SK-N-SH (cell line): Measurements from ENCODE around the gene ZSWIM8. TPM values are rescaled to one million over a fixed set of nuclear protein-coding genes. Genes with fewer than 3 reads are reported as not detected.

Experiments used
- CTCF ChIA-PET: fragments of 300-600, 350-600 bp; formaldehyde crosslinking; extraction: SDS; loops from one replicate; lab custom pipeline; 2021; lab: Yijun Ruan, JAX
- POLR2A ChIA-PET: fragments of 350-600 bp; sonication (Branson Sonifier 250); formaldehyde crosslinking; extraction: SDS; loops from one replicate; lab custom pipeline; 2020; ENCODE audit warnings: antibody characterized with exemption, inconsistent platforms; lab: Yijun Ruan, JAX
- DNase-seq: peaks from one replicate; pipeline ENCODE4 v3.0.0; 2012
- H2AFZ ChIP-seq: fragments of 200-600 bp; sonication (generic); 2 replicates; pipeline ENCODE4 v1.8.1; 2016; ENCODE audit warnings: antibody characterized with exemption, mild to moderate bottlenecking, low read depth
- H3F3A ChIP-seq: fragments of 200-600 bp; sonication (generic); replicated peaks from 2 replicates; pipeline ENCODE3; 2016; ENCODE audit warnings: antibody characterized with exemption, mild to moderate bottlenecking; ENCODE audit not compliant: insufficient read depth
- H3K27ac ChIP-seq, 2 experiments: fragments of 200-500 bp in 1 of 2; fragments of 200-600 bp in 1 of 2; sonication (Bioruptor generic) in 1 of 2; sonication (generic), shearing (Covaris generic) in 1 of 2; 2 replicates each; pipeline versions ENCODE4 v1.5.1 to v1.6.1; 2014 to 2016; ENCODE audit warnings: low read depth in 2 of 2, inconsistent platforms in 1 of 2, low read length in 1 of 2, mild to moderate bottlenecking in 1 of 2, mixed read lengths in 1 of 2
- H3K27me3 ChIP-seq: fragments of 200-600 bp; sonication (generic), shearing (Covaris generic); 2 replicates; pipeline ENCODE4 v1.6.1; 2016; ENCODE audit warnings: mixed run types; ENCODE audit not compliant: insufficient read depth
- H3K36me3 ChIP-seq, 2 experiments: fragments of 200-500 bp in 1 of 2; fragments of 200-600 bp in 1 of 2; sonication (Bioruptor generic) in 1 of 2; sonication (generic) in 1 of 2; replicated peaks in 1 of 2; 2 replicates each; pipeline versions ENCODE3 to v1.5.1; 2014 to 2016; ENCODE audit warnings: low read length in 1 of 2, mild to moderate bottlenecking in 1 of 2; ENCODE audit not compliant: insufficient read depth in 2 of 2, control insufficient read depth in 1 of 2
- H3K4me1 ChIP-seq, 2 experiments: fragments of 200-500 bp in 1 of 2; fragments of 200-600 bp in 1 of 2; sonication (Bioruptor generic) in 1 of 2; sonication (generic), shearing (Covaris generic) in 1 of 2; 2 replicates each; pipeline versions ENCODE4 v1.5.1 to v1.6.1; 2014 to 2016; ENCODE audit warnings: low read depth in 1 of 2, low read length in 1 of 2, mixed run types in 1 of 2; ENCODE audit not compliant: insufficient read depth in 2 of 2, control insufficient read depth in 1 of 2
- H3K4me2 ChIP-seq: fragments of 200-600 bp; sonication (generic), shearing (Covaris generic); 2 replicates; pipeline ENCODE4 v1.6.1; 2017; ENCODE audit warnings: mixed run types
- H3K4me3 ChIP-seq, 2 experiments: fragments of 200-500 bp in 1 of 2; fragments of 200-600 bp in 1 of 2; sonication (Bioruptor generic) in 1 of 2; sonication (generic), shearing (Covaris generic) in 1 of 2; 2 replicates each; pipeline versions ENCODE4 v1.5.1 to v1.8.1; 2014 to 2016; ENCODE audit warnings: low read depth in 2 of 2, inconsistent platforms in 1 of 2, low read length in 1 of 2, mild to moderate bottlenecking in 1 of 2, mixed read lengths in 1 of 2, moderate library complexity in 1 of 2
- H3K79me2 ChIP-seq: fragments of 200-600 bp; sonication (generic); 2 replicates; pipeline ENCODE4 v1.8.1; 2017; ENCODE audit warnings: mild to moderate bottlenecking; ENCODE audit not compliant: insufficient read depth
- H3K9ac ChIP-seq: fragments of 200-600 bp; sonication (generic); 2 replicates; pipeline ENCODE4 v1.6.1; 2017; ENCODE audit warnings: mixed run types
- H3K9me2 ChIP-seq: fragments of 200-600 bp; sonication (generic); 2 replicates; pipeline ENCODE4 v1.6.1; 2017; ENCODE audit warnings: mixed run types
- H3K9me3 ChIP-seq: fragments of 200-600 bp; sonication (generic); 2 replicates; pipeline ENCODE4 v1.6.1; 2017; ENCODE audit warnings: mixed run types, mild to moderate bottlenecking, moderate library complexity
- H4K20me1 ChIP-seq: fragments of 200-600 bp; sonication (generic); 2 replicates; pipeline ENCODE4 v1.6.1; 2017; ENCODE audit warnings: mild to moderate bottlenecking, mixed run types; ENCODE audit not compliant: insufficient read depth
- EP300 ChIP-seq, 2 experiments: IDR thresholded peaks; 2 replicates each; pipeline versions ENCODE4 v1.4.0 to v1.6.1; 2012; ENCODE audit warnings: borderline replicate concordance in 1 of 2, low read depth in 1 of 2, low read length in 1 of 2
- EZH2phosphoT487 ChIP-seq: fragments of 200-600 bp; sonication (generic); IDR thresholded peaks from 2 replicates; pipeline ENCODE4 v1.6.1; 2017; ENCODE audit warnings: low read depth, mixed run types, mild to moderate bottlenecking, antibody characterized with exemption, moderate library complexity, borderline replicate concordance
- GABPA ChIP-seq: IDR thresholded peaks from 2 replicates; pipeline ENCODE4 v1.4.0; 2012; ENCODE audit warnings: low read depth, mild to moderate bottlenecking
- GATA2 ChIP-seq: sonication (generic); formaldehyde crosslinking; IDR thresholded peaks from 2 replicates; pipeline ENCODE4 v1.5.0; 2020; ENCODE audit warnings: mild to moderate bottlenecking, missing genetic modification reagents
- JUND ChIP-seq: IDR thresholded peaks from 2 replicates; pipeline ENCODE4 v1.4.0; 2012
- MXI1 ChIP-seq: IDR thresholded peaks from 2 replicates; pipeline ENCODE4 v1.6.1; 2012; ENCODE audit warnings: mild to moderate bottlenecking, low read depth, low read length, improper control_type of control experiment
- NFIC ChIP-seq: IDR thresholded peaks from 2 replicates; pipeline ENCODE4 v1.4.0; 2012; ENCODE audit warnings: borderline replicate concordance
- POLR2AphosphoS5 ChIP-seq: IDR thresholded peaks from 2 replicates; pipeline ENCODE4 v1.6.1; 2012; ENCODE audit warnings: low read depth, low read length
- RCOR1 ChIP-seq: fragments of 150-350 bp; IDR thresholded peaks from 2 replicates; pipeline ENCODE4 v1.6.1; 2017; ENCODE audit warnings: antibody characterized with exemption, low read length
- RXRA ChIP-seq: IDR thresholded peaks from 2 replicates; pipeline ENCODE4 v1.4.0; 2012; ENCODE audit warnings: low read depth, mild to moderate bottlenecking, borderline replicate concordance
- SMC3 ChIP-seq: IDR thresholded peaks from 2 replicates; pipeline ENCODE4 v1.6.1; 2012; ENCODE audit warnings: low read depth, low read length, improper control_type of control experiment
- YY1 ChIP-seq: IDR thresholded peaks from 2 replicates; pipeline ENCODE4 v1.4.0; 2012; ENCODE audit warnings: low read depth, mild to moderate bottlenecking
- WGBS: methylation state at CpG from one replicate; pipeline ENCODE4 v1.1.6; 2017; ENCODE audit warnings: low lambda C conversion rate; 5-methylcytosine and 5-hydroxymethylcytosine counted together
- polyA plus RNA-seq, 3 experiments: library from polyadenylated mRNA; depleted of rRNA; stranded (reverse); fragments of >200 nt; gene quantifications; 2 replicates each; pipeline ENCODE4 v1.2.3, GENCODE V29; 2012
- TF ChIP-seq, protein P1 (sequence below): fragments of 150-350 bp; IDR thresholded peaks from 2 replicates; pipeline ENCODE4 v1.6.1; 2016; ENCODE audit warnings: mild to moderate bottlenecking, low read depth, low read length
- TF ChIP-seq, protein P2 (sequence below): IDR thresholded peaks from 2 replicates; pipeline ENCODE4; 2012
- TF ChIP-seq, protein P3 (sequence below): IDR thresholded peaks from 2 replicates; pipeline ENCODE4 v1.4.0; 2012; ENCODE audit warnings: low read depth, borderline replicate concordance
- TF ChIP-seq, protein P4 (sequence below): fragments of 200-600 bp; sonication (generic); IDR thresholded peaks from 2 replicates; pipeline ENCODE4 v1.6.1; 2017; ENCODE audit warnings: antibody characterized with exemption, mild to moderate bottlenecking, moderate library complexity

ZSWIM8 gene
- polyA plus RNA-seq, 1 of the 3 experiments (the other 2 are of a cell fraction), result 97.3 TPM

DNA sequence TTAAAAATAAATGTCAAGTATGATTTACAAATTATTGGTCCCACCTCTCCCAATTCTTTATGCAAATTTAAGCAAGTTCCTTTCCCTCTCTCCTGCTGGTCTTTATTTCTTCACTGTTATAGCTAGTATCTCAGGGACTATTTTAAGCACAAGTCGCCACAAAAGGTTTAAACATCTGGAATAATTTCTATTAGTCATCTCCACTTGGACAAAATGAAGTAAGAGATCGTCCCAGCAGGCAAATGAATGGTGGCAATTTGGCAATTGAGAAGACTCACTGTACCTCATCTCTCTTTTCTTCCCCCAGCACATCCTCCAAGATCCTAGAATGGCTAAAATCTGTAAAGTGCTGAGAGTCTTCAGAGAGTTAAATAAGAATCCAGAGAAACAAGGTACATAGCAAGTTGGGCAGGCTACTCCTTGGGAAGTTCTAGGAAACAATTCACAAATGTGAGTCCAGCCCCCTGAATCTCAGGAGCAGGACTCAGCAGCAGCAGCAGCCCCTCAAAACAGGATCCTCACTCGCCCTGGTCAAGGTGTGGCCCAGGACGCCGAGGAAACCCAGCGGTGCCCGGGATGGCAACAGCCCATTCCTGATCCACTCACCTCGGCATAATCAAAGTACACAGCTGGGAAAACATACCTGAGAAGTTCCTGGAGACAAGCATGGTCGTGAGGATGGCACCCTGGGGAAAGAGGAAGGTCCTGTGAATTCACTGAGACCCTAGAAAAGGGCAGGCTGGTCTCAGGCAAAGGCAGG lies 56.3 kb downstream of the ZSWIM8 start:
- Histone ChIP-seq H3K79me2 (no peaks in the 10 kb centered on the region), H3K27me3 (no peaks in the 10 kb centered on the region), H3K4me3 (no peak overlapping the region), H3K27ac (no peak overlapping the region), H3K4me2 (no peak overlapping the region), H3K9ac (no peak overlapping the region), H3K9me3 (no peaks in the 10 kb centered on the region), H3K36me3 (peaks cover 17 to 66% of the 10 kb centered on the region in 2 experiments), H3F3A (peaks cover 9% of the 10 kb centered on the region), H4K20me1 (no peaks in the 10 kb centered on the region), H2AFZ (no peak overlapping the region), H3K9me2 (no peaks in the 10 kb centered on the region), H3K4me1 (no peaks in the 10 kb centered on the region; a peak in 1 of 4 replicates)
- ChIA-PET POLR2A (no interaction called here), CTCF (interaction anchor here (5.2 to 28.7 kb wide), 2 partner anchors 8 to 31 kb away, joined by 34 to 753 read pairs; partner anchors contain the start of gene CAMK2G)
- WGBS, result 80% methylated on average over 3 of the region's 9 CpGs
- TF ChIP-seq SMC3 (no peak), MXI1 (no peak), YY1 (no peak), EP300 (IDR thresholded peaks at IDR 0.05; ENCODE audit: borderline replicate concordance in 1 of 2, low read depth in 1 of 2, low read length in 1 of 2) (no peak), GABPA (no peak), GATA2 (CRISPR knock-in tag) (no peak), RCOR1 (no peak), POLR2AphosphoS5 (no peak), RXRA (no peak)
- TF ChIP-seq, protein P1, sequence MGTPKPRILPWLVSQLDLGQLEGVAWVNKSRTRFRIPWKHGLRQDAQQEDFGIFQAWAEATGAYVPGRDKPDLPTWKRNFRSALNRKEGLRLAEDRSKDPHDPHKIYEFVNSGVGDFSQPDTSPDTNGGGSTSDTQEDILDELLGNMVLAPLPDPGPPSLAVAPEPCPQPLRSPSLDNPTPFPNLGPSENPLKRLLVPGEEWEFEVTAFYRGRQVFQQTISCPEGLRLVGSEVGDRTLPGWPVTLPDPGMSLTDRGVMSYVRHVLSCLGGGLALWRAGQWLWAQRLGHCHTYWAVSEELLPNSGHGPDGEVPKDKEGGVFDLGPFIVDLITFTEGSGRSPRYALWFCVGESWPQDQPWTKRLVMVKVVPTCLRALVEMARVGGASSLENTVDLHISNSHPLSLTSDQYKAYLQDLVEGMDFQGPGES, result no peak
- TF ChIP-seq, protein P2, sequence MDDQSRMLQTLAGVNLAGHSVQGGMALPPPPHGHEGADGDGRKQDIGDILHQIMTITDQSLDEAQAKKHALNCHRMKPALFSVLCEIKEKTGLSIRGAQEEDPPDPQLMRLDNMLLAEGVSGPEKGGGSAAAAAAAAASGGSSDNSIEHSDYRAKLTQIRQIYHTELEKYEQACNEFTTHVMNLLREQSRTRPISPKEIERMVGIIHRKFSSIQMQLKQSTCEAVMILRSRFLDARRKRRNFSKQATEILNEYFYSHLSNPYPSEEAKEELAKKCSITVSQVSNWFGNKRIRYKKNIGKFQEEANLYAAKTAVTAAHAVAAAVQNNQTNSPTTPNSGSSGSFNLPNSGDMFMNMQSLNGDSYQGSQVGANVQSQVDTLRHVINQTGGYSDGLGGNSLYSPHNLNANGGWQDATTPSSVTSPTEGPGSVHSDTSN, result no peak
- TF ChIP-seq, protein P3, sequence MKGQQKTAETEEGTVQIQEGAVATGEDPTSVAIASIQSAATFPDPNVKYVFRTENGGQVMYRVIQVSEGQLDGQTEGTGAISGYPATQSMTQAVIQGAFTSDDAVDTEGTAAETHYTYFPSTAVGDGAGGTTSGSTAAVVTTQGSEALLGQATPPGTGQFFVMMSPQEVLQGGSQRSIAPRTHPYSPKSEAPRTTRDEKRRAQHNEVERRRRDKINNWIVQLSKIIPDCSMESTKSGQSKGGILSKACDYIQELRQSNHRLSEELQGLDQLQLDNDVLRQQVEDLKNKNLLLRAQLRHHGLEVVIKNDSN, result no peak
- no peak for DNase-seq

DNA sequence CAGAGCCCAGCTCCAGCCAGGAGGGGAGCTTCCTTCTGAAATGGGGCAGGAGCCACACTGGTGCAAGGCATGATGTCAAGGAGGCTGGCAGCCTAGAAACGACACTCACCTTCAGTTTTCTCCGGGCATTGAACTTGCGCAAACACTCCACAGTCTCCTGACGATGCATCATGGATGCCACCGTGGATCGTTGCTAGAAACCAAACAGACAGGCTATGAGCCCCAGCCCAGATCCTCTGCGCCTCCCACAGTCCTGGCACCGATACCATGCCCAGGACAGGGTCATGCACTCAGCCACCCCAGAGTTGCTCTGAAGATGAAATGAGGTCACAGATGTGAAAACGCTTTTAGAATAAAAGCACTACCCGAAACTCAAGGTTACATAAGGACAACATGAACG lies 56.9 kb downstream of the ZSWIM8 start:
- Histone ChIP-seq H3K4me1 (no peaks in the 10 kb centered on the region; a peak in 1 of 4 replicates), H3K27me3 (no peaks in the 10 kb centered on the region), H3K9me3 (no peaks in the 10 kb centered on the region), H3F3A (peaks cover 6% of the 10 kb centered on the region), H3K79me2 (no peaks in the 10 kb centered on the region), H3K36me3 (peaks cover 22 to 66% of the 10 kb centered on the region in 2 experiments), H3K27ac (no peak overlapping the region), H2AFZ (no peak overlapping the region), H3K9me2 (no peaks in the 10 kb centered on the region), H3K4me2 (no peak overlapping the region), H3K4me3 (no peak overlapping the region), H3K9ac (no peak overlapping the region), H4K20me1 (no peaks in the 10 kb centered on the region)
- CTCF ChIA-PET, result interaction anchor here (28.7 kb wide), 1 partner anchor 31 kb away, joined by 753 read pairs; the partner anchor contains the start of gene CAMK2G
- TF ChIP-seq, protein P3, result no peak
- no peak for TF ChIP-seq JUND
- no peak for TF ChIP-seq GABPA
- no peak for TF ChIP-seq EZH2phosphoT487
- TF ChIP-seq NFIC, result no peak
- TF ChIP-seq, protein P4, sequence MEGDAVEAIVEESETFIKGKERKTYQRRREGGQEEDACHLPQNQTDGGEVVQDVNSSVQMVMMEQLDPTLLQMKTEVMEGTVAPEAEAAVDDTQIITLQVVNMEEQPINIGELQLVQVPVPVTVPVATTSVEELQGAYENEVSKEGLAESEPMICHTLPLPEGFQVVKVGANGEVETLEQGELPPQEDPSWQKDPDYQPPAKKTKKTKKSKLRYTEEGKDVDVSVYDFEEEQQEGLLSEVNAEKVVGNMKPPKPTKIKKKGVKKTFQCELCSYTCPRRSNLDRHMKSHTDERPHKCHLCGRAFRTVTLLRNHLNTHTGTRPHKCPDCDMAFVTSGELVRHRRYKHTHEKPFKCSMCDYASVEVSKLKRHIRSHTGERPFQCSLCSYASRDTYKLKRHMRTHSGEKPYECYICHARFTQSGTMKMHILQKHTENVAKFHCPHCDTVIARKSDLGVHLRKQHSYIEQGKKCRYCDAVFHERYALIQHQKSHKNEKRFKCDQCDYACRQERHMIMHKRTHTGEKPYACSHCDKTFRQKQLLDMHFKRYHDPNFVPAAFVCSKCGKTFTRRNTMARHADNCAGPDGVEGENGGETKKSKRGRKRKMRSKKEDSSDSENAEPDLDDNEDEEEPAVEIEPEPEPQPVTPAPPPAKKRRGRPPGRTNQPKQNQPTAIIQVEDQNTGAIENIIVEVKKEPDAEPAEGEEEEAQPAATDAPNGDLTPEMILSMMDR, result no peak
- TF ChIP-seq, protein P2, result no peak
- POLR2A ChIA-PET, result no interaction called here
- 82% methylated on average over 5 of the region's 11 CpGs for WGBS
- DNase-seq, result no peak
